H4 (cell line): ENCODE measurements around the gene CHCHD6. TPM values are rescaled to one million over a fixed set of nuclear protein-coding genes. Genes with fewer than 3 reads are reported as not detected.

ENCODE experiments used
- DNase-seq: peaks from one replicate; pipeline ENCODE4 v3.0.0-alpha.2; 2015; ENCODE audit warnings: low spot score
- total RNA-seq: library from RNA; depleted of rRNA; stranded (reverse); fragments of >200 nt; shearing (Covaris generic); gene quantifications from 2 replicates; pipeline ENCODE4 v1.2.3, GENCODE V29; 2014

CHCHD6 gene
- total RNA-seq, 1 experiment from 2014 or later = 16.5 TPM

DNA sequence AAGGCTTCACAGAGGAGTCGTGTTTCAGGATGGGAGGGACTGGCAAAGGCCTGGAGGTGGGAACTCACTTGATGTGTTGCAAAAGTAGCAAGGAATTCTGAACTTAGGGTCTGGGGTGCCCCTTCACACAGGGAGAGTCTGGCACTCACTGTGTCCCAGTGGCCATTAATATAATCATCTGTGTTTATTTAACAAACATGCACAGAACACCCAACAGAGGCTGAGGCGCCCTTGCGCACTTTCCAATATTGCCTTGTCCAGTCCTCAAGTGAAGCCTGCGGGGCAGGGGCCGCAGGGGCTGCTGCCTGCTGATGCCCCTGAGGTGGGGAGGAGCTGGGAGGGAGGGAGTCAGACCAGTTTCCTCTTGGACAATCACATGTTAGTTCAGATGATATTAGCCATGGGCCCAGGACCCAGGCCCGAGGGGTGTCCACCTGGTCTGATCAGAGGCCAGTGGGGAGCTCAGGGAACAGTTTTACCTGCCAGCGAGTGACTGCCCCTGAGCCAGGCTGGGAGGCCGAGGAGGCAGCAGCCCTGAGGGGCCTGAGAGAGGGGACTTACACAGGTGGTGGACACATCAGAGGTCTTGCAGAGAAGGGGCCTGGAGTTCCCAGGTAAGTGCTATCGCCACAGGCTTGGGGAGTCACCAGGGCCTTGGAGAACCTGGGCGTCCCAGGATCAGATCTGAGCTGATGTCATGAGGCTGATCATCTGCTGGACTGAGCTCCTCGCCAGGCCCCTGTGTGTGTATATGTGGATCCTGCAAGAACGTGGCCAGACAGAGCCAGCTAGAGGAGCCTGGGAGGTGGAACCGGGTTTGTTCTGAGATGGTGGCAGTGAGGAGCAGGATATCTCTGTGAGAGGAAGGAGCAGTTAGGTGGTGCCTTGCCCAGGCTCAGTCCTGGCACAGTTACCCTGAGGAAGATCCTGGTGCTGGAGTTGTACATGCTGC lies 35.3 kb upstream of the CHCHD6 start:
- peak; percentile 3 for DNase-seq

DNA sequence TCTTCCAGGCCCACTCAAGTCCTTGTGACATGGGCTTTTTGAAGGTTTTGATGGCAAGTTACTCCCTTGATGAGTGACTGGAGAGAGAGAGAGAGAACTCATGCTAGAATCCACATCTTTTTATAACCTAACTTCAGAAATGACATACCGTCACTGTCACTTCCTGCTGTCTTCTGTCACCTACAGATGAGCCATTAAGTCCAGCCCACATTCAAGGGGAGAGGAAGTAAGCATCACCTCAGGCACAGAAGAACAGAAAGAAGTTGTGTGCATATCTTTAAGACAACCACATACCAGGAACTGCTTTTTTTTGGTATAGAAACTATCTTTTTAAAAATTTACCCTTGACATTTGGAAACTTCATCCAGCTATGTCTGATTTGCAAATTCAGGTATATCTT lies 32.5 kb upstream of the CHCHD6 start:
- no peak for DNase-seq

DNA sequence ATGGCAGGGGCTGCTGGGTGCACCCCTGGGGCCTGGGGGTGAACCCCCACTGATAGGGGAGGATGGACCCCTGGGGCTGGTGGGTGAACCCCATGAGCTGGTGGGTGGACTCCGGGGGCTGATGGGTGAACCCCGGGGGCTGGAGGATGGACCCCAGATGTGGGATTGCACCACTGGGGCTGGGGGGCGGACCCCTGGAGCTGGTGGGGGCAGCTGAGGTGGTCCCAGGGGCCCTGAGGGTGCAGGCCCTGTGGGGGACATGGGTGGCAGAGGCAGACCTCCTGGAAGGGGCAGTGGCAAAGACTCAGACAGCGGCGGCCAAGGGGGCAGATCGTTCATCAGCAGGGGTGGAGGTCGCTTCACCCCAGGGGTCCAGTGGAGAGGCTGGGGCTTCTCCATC lies 31.7 kb upstream of the CHCHD6 start:
- peak; percentile 1 for DNase-seq

DNA sequence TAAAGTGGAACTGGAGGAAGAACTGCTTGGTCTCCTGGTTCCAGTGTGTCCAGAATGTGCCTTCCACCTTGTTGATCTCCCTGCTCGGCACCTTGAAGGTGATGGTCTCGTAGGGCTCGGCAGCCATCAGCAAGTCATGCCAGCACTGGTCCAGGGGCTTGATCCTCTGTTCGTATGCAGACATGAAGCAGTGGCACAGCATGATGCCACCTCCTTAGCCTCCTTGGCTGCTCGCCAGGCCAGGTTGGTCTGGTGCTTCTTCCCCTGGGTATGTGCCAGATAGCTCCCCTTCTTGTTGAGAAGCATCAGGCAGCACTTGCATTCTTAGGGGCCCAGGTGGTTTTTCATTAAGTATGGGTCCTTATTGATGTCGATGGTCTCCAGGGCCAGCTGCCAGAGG lies 31.3 kb upstream of the CHCHD6 start:
- peak; percentile 4 for DNase-seq

DNA sequence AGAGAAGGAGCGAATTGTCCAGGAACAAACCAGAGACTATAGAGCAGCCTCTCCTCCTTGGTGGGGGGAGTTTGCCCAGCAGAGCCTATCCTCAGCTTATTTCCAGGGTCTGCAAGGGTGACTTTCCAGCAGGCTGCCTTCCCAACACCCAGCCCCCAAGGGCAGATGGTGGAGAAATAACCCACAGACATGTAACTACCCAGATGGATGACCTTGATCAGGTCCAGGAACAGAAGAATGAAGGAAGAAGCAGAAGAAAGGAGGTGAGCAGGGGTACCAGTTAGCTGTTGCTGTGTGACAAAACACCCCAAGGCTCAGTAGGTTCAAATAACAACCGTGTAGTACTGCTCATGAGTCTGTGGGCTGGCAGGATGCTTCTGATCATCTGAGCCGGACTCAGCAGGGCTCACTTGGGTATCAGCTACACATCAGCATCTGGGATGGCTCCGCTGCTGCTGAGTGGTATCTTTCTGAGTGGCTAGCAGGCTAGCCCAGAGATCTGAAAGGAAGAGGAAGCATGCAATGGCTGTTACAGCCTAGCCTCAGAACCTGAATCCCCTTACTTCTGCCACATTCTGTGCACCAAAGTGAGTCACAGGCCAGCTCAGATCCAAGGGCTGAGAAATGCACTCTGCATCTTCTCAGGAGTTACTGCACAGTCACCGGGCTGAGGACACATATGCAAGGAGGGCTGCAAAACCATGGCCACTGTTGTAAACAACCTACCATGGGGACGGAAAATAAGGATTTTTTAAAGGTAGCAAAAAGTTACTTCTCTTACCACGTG lies 26.9 kb upstream of the CHCHD6 start:
- no peak for DNase-seq

DNA sequence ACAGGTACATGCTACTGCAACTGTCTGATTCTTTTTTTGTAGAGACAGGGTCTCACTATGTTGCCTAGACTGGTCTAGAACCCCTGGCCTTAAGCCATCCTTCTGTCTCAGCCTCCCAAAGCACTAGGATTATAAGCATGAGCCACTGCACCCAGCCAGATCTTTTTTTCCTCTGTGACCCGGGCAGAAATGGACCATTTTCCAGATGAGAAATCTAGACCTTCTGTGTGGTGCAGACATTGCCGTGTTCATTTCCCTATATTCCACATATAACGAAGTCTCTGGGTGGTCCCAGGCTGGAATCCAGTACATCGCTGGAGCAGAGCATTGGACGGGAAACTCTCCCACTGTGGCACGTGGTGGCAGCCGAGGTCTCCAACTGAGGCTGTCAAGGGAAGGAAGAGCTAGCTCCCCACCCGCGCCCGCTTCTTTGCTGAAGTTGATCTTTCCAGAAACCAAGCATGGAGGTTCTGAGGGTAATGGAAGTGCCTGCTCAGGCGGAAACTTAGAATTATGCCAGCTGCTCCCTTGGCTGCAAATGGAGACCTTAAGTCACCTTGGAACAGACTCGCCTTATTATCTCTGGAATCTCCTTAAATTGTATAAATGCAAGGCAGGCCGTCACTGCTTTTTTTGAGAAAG lies 26.1 kb upstream of the CHCHD6 start:
- no peak for DNase-seq

DNA sequence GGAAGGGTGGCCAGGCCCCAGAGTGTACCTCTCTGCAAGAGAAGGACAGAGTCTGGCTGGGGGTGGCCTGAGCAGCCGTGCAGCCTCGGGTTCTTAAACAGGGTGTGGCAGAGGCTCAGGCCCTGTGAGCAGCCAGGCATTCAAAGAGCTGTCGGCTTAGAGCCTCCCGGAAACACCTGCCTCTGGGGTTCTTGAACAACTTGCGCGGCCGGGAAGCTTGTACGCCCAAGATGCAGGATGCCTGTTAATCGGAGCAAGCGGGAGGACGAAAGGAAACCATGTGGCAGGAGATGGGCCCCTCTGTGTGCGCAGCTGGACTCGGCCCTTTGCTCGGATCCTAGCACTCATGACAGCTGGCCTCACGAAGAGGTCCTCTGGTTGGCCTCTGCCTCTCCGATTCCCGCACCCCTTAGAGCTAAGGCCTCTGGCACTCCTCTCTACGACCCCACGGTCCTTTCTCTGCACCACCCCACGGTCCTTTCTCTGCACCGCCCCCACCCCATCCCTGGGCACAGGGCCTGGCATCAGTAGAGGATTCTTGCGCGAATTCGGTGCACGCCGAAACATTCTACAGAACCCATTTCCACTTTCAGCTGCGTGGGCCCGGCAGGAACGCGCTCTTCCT lies 25.2 kb upstream of the CHCHD6 start:
- DNase-seq = no peak

DNA sequence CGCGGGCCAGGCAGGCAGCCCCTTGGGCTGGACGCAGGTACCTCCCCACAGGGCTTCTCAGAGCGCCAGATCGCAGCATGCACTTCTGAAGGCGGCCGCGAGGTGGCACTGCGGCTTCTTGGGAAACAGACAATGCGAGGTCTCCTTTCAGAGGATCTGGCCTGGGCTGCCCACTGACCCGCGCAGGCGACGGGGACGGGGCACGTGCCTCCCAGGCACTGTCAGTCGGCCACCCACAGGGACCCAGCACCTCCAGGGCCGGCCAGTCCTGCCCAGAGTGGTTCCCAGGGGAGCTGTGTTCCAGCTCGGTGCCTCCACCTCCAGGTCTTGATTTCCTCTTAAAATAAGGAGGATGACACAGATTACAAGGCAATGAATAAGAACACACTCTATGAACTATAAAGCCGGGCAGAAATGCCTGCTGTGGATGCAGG lies 24.7 kb upstream of the CHCHD6 start:
- DNase-seq = peak; percentile 59

DNA sequence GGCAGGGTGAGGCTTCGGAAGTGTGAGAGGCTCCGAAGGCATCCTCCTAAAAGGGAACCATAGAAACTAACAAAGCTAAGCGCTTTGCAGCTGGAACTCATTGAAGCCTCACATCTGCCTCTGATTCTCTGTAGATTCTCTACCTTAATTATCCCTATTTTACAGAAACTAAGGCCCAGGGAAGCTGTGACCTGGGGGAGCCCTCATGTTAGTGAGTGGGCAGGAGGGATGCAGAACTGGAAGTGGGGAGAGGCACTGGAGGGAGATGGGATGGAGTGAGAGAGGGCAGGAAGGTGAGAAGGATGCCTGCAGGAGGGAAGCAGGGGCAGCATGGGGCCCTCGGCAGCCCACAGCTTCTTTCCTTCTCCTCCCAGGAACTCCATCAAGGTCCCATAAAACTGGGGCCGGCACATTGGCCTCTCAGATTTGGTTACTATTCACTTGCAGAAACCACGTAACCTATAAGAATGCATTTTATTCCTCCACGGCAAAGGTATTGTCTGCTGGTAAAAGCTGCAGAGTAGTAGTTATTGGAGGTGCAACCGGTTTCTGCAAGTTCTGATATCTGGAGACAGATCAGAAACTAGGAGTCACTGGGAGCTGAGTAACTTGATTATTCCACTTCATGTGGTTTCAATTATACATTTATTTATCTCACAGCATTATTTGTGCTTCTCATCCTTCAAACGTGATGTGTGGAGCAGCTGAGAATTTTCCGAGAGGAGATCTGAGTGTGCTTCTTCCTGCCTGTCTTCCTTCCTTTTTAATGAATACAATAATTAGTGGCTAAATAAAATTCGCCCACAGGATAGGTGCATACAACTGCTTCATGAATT lies 24.0 kb upstream of the CHCHD6 start:
- DNase-seq = no peak

DNA sequence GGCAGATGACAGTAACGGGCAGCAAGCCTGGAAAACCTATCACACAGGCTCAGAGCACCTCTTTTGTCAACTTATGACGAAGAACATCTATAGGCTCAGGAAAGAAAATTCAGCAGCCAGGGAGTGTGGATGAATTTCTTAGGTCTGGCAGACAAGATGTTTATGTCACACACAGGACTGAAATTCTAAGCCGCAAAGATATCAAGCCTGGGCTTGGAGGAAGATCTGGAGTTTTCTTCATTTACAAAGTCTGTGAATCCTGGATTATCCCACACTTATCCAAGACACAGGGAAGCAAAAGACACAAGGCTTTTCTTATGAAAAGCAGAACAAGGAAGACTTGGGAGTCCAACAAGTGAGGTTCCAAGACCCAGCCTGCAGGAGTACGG lies 23.4 kb upstream of the CHCHD6 start:
- DNase-seq = no peak

DNA sequence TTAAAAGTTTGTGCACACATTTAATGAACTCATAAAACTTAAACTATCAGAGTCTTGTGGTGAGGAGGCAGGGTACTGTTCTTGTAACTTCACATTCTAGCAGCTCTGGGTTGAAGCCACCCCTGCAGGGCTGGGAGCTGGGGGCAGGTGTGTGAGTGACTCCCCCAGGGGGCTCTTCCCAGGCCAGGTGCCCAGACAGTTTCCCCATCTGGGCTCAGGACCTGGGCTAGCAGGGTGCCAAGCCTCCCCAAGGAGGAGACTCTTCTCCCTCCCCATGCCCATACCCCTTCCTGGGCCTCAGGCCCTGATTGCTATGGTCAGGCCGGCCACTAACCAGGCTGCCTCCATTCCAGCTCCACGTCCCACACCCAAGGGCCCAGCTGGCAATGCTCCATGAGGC lies 22.0 kb upstream of the CHCHD6 start:
- DNase-seq = no peak

DNA sequence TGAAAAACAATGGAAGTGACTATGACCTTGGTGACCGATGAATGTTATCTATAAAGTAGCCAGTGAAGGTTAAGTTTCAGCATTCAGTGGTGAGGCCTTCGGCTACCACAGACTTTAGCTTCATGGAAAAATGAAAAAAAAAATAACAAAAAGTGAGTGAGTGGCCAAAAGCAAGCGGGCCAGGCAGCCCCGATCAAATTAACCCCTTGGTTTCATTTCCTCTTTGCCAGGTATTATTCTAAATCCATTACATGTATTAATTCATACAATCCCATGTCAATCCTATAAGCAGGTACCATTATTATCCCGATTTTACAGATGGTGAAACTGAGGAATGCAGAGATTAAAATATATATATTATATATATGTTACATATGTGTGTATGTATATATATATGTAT lies 21.0 kb upstream of the CHCHD6 start:
- DNase-seq = no peak

DNA sequence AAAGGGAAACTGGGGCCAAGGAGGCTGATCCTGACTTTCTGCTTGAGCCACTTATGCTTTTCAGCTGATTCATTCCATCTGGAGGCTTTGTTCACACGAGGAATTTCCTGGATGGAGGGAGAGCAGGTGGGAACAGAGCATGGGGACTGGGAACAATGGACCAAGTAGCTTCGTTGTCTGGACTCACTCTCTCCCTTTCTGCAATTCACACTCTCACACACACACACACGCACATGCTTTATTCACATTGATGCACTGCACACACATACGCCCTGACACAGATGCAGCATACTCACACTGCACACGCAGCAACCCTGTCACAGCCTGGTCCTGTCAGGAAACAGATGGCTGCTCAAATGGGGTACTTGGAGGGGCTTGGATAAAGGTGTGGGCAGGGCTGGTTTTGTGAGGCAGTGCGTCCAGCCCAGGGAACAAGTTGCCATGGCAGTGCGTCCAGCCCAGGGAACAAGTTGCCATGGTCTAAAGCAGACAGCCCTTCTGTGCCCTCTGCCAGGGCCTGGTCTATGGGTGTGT lies 19.8 kb upstream of the CHCHD6 start:
- DNase-seq = no peak

DNA sequence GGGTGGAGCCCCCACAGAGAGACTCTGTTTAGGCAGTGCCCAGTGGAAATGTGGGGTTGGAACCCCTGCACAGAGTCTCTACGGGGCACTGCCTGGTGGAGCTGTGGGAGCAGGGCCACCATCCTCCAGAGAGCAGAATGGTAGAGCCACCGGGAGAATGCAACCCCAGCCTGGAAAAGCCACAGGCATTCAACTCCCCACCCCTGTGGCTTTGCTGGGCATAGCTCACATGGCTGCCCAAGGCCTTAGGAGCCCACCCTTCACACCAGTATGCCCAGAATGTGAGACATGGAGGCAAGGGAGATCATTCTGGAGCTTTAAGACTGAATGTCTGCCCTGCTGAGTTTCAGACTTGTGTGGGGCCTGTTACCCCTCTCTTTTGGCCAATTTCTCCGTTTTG lies 19.0 kb upstream of the CHCHD6 start:
- no peak for DNase-seq

DNA sequence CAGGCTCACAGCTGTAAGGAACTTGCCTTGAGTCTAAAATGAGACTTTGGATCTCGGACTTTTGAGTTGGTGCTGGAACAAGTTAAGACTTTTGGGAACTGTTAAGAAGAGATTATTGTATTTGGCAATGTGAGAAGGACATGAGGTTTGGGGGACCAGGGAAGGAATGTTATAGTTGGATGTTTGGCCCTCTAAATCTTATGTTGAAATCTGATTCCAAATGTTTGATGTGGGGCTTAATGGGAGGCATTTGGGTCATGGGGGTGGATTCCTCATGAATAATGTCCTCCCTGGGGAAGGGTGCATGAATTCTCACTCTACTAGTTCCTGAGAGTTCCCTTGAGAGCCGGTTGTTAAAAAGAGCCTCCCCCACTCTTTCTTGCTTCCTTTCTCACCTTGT lies 18.5 kb upstream of the CHCHD6 start:
- no peak for DNase-seq

DNA sequence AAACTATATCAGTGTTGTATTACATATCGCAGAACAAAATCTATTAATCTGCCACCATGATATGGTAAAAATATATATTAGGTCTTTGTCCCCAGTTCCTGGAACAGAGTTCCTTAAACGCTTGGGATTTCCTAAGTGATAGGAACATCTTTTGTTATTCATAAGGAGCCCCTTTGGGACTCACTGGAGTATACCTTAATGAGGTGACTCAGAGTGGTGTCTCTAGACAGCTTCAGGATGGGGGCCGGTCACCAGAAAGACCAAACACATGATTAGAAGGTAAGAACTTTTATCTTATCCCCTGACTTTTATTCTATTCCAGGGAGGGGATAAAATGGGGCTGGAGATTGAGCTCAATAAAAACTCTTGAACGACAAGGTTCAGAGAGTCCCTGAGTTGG lies 12.3 kb upstream of the CHCHD6 start:
- no peak for DNase-seq

DNA sequence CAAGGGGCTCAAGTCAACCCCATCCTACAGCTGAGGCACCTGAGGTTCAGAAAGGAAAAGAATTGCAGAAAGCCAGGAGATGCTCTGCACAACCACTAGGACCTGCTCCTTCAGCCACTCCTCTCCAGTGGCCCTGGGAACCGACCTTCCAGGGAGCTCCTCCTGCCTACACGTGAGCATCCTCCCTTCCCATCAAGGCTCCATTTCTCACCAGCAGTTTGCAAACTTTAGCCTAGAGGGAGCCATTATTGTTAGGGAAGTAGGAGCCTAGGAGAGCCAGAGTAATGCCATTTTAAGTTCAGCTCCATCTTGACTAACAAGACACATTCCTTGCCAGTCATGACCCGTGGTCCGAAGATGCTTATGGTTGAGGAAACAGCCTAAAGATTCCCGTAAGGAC lies 11.2 kb upstream of the CHCHD6 start:
- DNase-seq = no peak

DNA sequence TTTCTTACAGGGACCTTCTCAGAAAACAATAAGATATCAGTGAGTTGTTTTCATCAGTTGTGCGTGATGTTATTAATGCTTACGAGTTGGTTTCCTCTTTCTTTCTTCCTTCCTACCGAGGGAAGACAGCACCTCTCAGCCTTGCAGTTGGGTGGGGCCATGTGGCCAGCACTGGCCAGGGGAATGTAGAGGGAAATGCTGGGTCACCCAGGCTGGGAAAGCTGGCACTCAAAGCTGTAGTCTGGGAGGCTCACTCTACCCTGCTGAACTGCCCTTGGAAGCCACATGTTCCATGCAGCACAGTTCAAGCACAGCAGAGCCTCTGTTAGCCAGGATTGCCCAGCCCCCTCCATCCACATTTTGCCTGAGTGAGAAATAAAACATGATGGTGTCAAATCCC lies 10.1 kb upstream of the CHCHD6 start:
- no peak for DNase-seq

DNA sequence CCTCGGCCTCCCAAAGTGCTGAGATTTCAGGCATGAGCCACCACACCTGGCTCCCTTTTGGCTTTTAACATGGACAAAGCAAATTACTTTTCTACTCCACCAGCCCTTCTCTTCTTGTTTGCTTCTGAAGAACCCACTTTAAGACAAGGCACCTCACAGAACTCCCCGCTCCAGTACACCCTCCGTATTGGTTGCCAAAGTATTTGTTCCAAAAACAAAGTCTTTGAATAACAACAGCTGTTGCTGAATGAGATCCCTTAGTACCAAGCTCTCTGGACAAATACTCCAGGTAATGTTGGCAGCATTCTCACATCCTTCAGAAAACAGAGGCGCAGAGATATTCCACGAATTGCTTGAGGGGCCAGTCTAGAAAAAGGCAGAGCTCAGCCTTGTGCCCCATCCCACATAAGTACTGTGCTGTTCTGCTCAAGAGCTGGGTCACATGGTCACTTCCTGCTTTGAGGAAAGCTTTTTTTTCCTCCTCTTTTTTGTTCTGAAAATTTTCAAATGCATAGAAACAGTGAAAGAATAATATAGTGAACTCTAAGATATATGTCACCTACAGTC lies 7.3 kb upstream of the CHCHD6 start:
- no peak for DNase-seq

DNA sequence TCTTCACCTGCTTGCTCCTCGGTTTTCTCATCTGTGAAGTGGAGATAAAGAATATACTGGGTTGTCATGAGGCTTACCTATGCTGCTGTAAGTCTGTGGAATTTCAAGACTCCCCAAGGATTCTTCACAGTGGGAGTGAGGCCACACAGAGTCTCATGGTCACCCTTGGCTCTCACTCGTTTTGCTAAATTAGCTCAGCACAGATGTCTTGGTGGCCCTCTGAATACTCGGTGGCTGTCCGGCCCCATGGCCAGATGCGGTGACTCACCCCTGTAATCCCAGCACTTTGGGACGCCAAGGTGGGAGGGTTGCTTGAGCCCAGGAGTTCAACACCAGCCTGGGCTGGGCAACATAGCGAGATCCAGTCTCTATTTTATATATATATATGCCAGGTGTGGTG lies 5.0 kb upstream of the CHCHD6 start:
- no peak for DNase-seq
